Tibial nerve (tissue), 4 donors: ENCODE measurements around the gene PARP14. TPM values are rescaled to one million over a fixed set of nuclear protein-coding genes. Genes with fewer than 3 reads are reported as not detected.
"Not testable (repeated sequence)": the region's sequence is repeated elsewhere in the genome, so short reads cannot be mapped to it uniquely, and the experiment has no call there.

Experiments used
- DNase-seq, 2 donors: peaks; one replicate each; pipeline ENCODE4 v3.0.0-alpha.2; 2019; ENCODE audit warnings: low spot score in 2 of 2
- H3K27ac ChIP-seq, 4 donors: fragments of 200-600 bp; sonication (generic) in 3 of 4; one replicate each; pipeline ENCODE4 v1.5.1; 2017 to 2019; ENCODE audit warnings: mild to moderate bottlenecking in 1 of 4
- H3K27me3 ChIP-seq, 2 donors: fragments of 200-600 bp; sonication (generic) in 1 of 2; one replicate each; pipeline versions ENCODE4 v1.5.1 to v1.6.0; 2017 to 2019
- H3K36me3 ChIP-seq, 3 donors: fragments of 200-600 bp; sonication (generic); one replicate each; pipeline ENCODE4 v1.5.1; 2018 to 2019
- H3K4me1 ChIP-seq, 4 donors: fragments of 200-600 bp; sonication (generic) in 3 of 4; one replicate each; pipeline ENCODE4 v1.5.1; 2017 to 2019
- H3K4me3 ChIP-seq, 4 donors: fragments of 200-600 bp; sonication (generic) in 3 of 4; one replicate each; pipeline ENCODE4 v1.5.1; 2017 to 2019; ENCODE audit warnings: mild to moderate bottlenecking in 1 of 4, moderate library complexity in 1 of 4
- H3K9me3 ChIP-seq, 4 donors: fragments of 200-600 bp; sonication (generic) in 3 of 4; one replicate each; pipeline ENCODE4 v1.5.1; 2017 to 2019
- EP300 ChIP-seq, 2 donors: sonication (generic); formaldehyde crosslinking; IDR thresholded peaks; one replicate each; pipeline ENCODE4 v1.6.1; 2017; ENCODE audit warnings: antibody characterized with exemption in 2 of 2, mild to moderate bottlenecking in 1 of 2
- POLR2A ChIP-seq, 2 donors: fragments of 450-650 bp; IDR thresholded peaks; one replicate each; pipeline ENCODE4 v1.6.1; 2017; ENCODE audit warnings: antibody characterized with exemption in 2 of 2, mild to moderate bottlenecking in 2 of 2, moderate library complexity in 2 of 2
- WGBS, 2 donors: methylation state at CpG; one replicate each; pipeline ENCODE4 v1.1.5; 2018; 5-methylcytosine and 5-hydroxymethylcytosine counted together
- total RNA-seq, 4 donors: library from RNA; depleted of rRNA; stranded (reverse); fragments of >200 nt; gene quantifications; one replicate each; pipeline ENCODE4 v1.1.0, GENCODE V29; 2016
- TF ChIP-seq, protein P1 (sequence below), 5 experiments: fragments of 200-600 bp in 3 of 5; fragments of 450-650 bp in 2 of 5; sonication (generic) in 3 of 5; IDR thresholded peaks; one replicate each; pipeline ENCODE4 v1.5.1; 2016 to 2019; ENCODE audit warnings: antibody characterized with exemption in 5 of 5, mild to moderate bottlenecking in 3 of 5, moderate library complexity in 2 of 5

PARP14 gene
- total RNA-seq, 4 donors from 2014 or later = 31.6 to 56.2 (median 38.4) TPM

DNA sequence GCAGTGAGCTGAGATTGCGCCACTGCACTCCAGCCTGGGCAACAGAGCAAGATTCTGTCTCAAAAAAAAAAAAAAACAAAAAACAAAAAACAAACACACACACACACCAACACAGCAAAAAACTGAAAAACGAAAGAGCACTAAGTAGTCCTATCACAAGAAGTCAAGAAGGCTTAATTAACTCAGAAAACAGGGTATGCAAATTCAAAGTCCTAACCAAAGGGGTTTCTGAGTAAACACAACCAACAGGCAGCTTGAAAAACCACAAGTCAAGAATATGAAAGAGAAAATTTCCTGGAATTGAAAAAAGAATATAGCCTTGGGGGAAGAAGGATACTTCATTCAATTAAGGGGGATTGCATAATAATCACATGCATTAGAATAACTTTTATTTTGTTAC is 37.7 kb upstream of the PARP14 start:
- WGBS, 2 donors = 79 to 83% methylated on average over 2 of the region's 2 CpGs
- no peaks in the 10 kb centered on the region for H3K27me3 ChIP-seq
- no peaks in the 10 kb centered on the region for H3K9me3 ChIP-seq
- H3K27ac ChIP-seq = no peak overlapping the region
- TF ChIP-seq POLR2A (IDR thresholded peaks at IDR 0.05) (no peak), EP300 (IDR thresholded peaks at IDR 0.05) (no peak)
- TF ChIP-seq, protein P1, sequence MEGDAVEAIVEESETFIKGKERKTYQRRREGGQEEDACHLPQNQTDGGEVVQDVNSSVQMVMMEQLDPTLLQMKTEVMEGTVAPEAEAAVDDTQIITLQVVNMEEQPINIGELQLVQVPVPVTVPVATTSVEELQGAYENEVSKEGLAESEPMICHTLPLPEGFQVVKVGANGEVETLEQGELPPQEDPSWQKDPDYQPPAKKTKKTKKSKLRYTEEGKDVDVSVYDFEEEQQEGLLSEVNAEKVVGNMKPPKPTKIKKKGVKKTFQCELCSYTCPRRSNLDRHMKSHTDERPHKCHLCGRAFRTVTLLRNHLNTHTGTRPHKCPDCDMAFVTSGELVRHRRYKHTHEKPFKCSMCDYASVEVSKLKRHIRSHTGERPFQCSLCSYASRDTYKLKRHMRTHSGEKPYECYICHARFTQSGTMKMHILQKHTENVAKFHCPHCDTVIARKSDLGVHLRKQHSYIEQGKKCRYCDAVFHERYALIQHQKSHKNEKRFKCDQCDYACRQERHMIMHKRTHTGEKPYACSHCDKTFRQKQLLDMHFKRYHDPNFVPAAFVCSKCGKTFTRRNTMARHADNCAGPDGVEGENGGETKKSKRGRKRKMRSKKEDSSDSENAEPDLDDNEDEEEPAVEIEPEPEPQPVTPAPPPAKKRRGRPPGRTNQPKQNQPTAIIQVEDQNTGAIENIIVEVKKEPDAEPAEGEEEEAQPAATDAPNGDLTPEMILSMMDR (IDR thresholded peaks at IDR 0.05) = no peak
- H3K36me3 ChIP-seq = no peaks in the 10 kb centered on the region
- H3K4me3 ChIP-seq = no peak overlapping the region
- no peak for DNase-seq
- H3K4me1 ChIP-seq = no peaks in the 10 kb centered on the region

DNA sequence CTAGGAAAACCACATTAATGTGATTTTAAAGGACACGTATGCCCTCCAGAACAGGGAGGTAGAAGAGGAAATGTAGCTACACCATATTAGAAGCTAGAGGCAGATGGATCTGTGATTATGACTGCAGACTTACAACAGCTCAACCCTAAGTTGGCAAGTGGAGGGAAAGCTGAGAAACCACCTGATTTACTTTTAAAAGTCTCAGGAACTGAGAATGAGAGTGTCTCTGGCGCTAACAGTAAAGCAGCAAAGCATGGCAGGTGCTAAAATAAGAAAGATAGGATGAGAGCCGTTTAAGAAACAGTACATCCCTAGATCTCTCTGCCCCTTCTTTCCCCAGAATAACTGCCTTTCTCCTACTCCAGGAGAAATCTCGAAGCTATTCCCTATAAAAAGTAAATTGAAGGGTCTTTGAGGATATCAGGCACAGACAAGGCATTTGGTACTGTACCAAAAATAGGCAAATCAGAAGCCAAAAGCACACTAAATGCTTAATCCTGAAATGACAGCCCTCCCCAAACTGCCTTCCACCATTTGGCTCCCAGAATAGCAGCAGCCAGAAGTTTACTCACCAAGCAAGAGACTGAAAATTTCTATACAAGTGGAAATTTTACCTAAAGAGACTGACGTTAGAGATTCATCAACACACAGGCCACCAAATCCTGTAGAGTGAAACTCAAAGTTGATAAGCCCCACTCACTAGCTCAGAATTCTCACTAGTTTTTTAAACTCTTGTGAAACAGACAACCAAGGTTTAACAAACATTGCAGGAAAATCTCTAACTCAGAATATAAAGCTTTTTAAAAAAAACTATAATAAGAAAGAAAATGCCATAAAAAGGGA is 34.3 kb upstream of the PARP14 start:
- Histone ChIP-seq H3K27me3 (no peaks in the 10 kb centered on the region), H3K27ac (no peak overlapping the region), H3K4me3 (no peak overlapping the region), H3K4me1 (no peaks in the 10 kb centered on the region), H3K9me3 (no peaks in the 10 kb centered on the region), H3K36me3 (no peaks in the 10 kb centered on the region)
- no peak for TF ChIP-seq POLR2A (IDR thresholded peaks at IDR 0.05)
- no peak for TF ChIP-seq EP300 (IDR thresholded peaks at IDR 0.05)
- TF ChIP-seq, protein P1 (IDR thresholded peaks at IDR 0.05) = no peak
- no peak for DNase-seq
- WGBS, 2 donors = 70 to 75% methylated on average over 5 of the region's 5 CpGs

DNA sequence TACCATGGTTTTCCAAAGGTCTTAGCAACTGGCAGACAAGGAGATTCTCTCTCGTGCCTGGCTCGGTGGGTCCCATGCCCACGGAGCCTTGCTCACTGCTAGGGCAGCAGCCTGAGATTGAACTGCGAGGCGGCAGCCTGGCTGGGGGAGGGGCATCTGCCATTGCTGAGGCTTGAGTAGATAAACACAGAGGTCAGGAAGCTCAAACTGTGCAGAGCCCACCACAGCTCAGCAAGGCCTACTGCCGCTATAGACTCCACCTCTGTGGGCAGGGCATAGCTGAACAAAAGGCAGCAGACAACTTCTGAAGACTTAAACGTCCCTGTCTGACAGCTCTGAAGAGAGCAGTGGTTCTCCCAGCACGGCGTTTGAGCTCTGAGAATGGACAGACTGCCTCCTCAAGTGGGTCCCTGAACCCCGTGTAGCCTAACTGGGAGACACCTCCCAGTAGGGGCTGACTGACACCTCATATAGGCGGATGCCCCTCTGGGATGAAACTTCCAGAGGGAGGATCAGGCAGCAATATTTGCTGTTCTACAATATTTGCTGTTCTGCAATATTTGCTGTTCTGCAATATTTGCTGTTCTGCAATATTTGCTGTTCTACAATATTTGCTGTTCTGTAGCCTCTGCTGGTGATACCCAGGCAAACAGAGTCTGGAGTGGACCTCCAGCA is 29.3 kb upstream of the PARP14 start:
- DNase-seq, H3K4me3 ChIP-seq, H3K27ac ChIP-seq, H3K4me1 ChIP-seq, H3K27me3 ChIP-seq, H3K9me3 ChIP-seq, H3K36me3 ChIP-seq: not testable (repeated sequence)
- 66 to 76% methylated on average over 10 to 11 of the region's 11 CpGs for WGBS, 2 donors

DNA sequence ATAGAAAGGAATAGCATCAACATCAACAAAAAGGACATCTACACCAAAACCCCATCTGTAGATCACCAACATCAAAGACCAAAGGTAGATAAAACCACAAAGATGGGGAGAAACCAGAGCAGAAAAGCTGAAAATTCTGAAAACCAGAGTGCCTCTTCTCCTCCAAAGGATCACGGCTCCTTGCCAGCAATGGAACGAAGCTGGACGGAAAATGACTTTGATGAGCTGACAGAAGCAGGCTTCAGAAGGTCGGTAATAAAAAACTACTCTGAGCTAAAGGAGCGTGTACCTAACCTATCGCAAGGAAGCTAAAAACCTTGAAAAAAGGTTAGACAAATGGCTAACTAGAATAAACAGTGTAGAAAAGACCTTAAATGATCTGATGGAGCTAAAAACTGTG is 28.7 kb upstream of the PARP14 start:
- H3K36me3 ChIP-seq, H3K27ac ChIP-seq, DNase-seq, H3K9me3 ChIP-seq, H3K4me1 ChIP-seq, H3K27me3 ChIP-seq, H3K4me3 ChIP-seq: not testable (repeated sequence)
- WGBS, 2 donors = 89 to 93% methylated on average over 6 of the region's 6 CpGs

DNA sequence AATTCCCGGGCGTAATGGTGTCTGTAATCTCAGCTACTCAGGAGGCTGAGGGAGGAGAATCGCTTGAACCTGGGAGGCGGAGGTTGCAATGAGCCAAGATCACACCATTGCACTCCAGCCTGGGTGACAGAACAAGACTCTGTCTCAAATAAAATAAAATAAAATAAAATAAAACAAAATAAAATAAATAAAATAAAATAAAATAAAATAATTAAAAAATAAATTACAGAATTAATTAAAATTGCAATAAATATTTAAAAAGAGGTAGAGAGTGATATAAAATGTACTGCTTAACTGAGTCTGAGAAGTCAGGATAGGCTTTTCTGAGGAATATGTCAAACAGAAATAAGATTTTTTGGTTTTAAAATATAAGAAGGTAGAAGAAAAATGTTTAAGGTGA is 22.3 kb upstream of the PARP14 start:
- not testable (repeated sequence) for H3K36me3 ChIP-seq, H3K4me1 ChIP-seq, H3K4me3 ChIP-seq, H3K27me3 ChIP-seq, H3K27ac ChIP-seq, H3K9me3 ChIP-seq, DNase-seq
- WGBS, 2 donors = 94 to 95% methylated on average over 4 of the region's 4 CpGs

DNA sequence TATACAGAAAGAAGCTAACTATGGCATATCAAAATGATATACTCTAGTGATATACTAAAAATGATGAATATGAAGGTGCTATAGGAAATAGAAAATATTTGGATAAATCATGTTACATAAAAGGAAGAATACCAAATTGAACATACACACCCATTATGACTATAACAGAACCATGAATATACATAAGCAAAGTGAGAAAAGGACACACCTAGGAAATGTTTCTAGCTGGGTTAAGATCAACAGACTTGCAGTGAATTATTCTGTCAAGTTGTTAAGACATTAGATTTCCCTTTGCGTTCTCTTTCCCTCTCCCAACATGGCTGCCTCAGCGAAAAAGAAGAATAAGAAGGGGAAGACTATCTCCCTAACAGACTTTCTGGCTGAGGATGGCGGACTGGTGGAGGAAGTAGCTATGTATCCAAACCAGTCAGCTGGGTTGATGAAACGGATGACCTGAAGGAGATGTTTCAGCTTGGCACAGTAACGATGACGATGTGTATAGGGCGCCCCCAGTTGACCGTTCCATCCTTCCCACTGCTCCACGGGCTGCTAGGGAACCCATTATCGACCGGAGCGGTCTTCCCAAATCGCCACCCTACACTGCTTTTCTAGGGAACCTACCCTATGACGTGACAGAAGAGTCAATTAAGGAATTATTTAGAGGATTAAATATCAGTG is 20.2 kb upstream of the PARP14 start:
- Histone ChIP-seq H3K27ac (no peak overlapping the region), H3K36me3 (no peaks in the 10 kb centered on the region), H3K27me3 (no peaks in the 10 kb centered on the region), H3K4me3 (no peak overlapping the region), H3K4me1 (no peaks in the 10 kb centered on the region), H3K9me3 (no peaks in the 10 kb centered on the region)
- TF ChIP-seq EP300 (IDR thresholded peaks at IDR 0.05) = no peak
- TF ChIP-seq POLR2A (IDR thresholded peaks at IDR 0.05) = no peak
- TF ChIP-seq, protein P1 (IDR thresholded peaks at IDR 0.05) = no peak
- DNase-seq = no peak
- 47 to 62% methylated on average over 14 of the region's 14 CpGs for WGBS, 2 donors
